Spleen (tissue), 3 donors: ENCODE measurements around the gene PLA2G4B.

ENCODE experiments used
- POLR2A ChIP-seq, 3 donors: fragments of 450-650 bp; IDR thresholded peaks; one replicate each; pipeline ENCODE4 v1.5.1; 2017; ENCODE audit warnings: antibody characterized with exemption in 3 of 3, mild to moderate bottlenecking in 1 of 3
- POLR2AphosphoS5 ChIP-seq, 3 donors: sonication (generic); formaldehyde crosslinking; IDR thresholded peaks; one replicate each; pipeline ENCODE4 v1.5.1; 2017; ENCODE audit warnings: antibody characterized with exemption in 3 of 3

DNA sequence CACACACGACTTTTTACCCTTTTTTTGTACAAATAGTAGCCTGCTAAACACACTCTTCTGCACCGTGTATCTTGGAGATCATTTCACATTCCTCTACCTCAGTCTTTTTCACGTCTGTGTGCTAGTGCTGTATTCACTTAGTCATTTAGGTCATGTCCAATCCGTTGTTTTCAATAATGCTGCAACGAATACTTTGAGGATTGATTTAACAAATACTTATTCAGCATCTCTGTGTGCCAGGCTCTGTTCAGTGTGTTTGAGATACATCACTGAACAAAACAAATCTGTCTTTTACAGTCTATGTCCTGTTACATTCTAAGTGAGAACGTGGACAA is 9.9 kb upstream of the PLA2G4B start:
- TF ChIP-seq POLR2A (IDR thresholded peaks at IDR 0.05) (no peak), POLR2AphosphoS5 (IDR thresholded peaks at IDR 0.05) (no peak)
